ENCODE results near the gene SEMA4C.

SEMA4C gene

GRCh38 chr2:96881349-96882195 lies 11.7 kb upstream of the SEMA4C start:
- DNase-seq = no peak

- no peak for DNase-seq
These were observed 11.0 kb upstream of the SEMA4C start for GRCh38 chr2:96880891-96881273.

- no peak for DNase-seq
These were observed 9.7 kb upstream of the SEMA4C start for GRCh38 chr2:96879545-96880040.

GRCh38 chr2:96878796-96879544 lies 9.1 kb upstream of the SEMA4C start:
- DNase-seq = no peak

GRCh38 chr2:96878171-96878570 lies 8.3 kb upstream of the SEMA4C start:
- no peak for DNase-seq

GRCh38 chr2:96877631-96878092 lies 7.8 kb upstream of the SEMA4C start:
- DNase-seq = no peak

GRCh38 chr2:96877042-96877451 lies 7.2 kb upstream of the SEMA4C start:
- DNase-seq = no peak

GRCh38 chr2:96876269-96877041 lies 6.6 kb upstream of the SEMA4C start:
- no peak for DNase-seq

- peak in 4 of 51 donors; percentile 14 to 44 (median 32) for DNase-seq
These were observed 5.8 kb upstream of the SEMA4C start for GRCh38 chr2:96875498-96876268.

- DNase-seq = peak in 4 of 51 donors; percentile 19 to 36 (median 30)
These were observed 4.4 kb upstream of the SEMA4C start for GRCh38 chr2:96874198-96874831.

- peak in 13 of 51 donors; percentile 26 to 51 (median 35) for DNase-seq
These were observed 3.8 kb upstream of the SEMA4C start for GRCh38 chr2:96873651-96874096.

GRCh38 chr2:96872591-96873349 lies 2.9 kb upstream of the SEMA4C start:
- DNase-seq = no peak

GRCh38 chr2:96870626-96871255 lies 861 bp upstream of the SEMA4C start:
- peak in 18 of 51 donors; percentile 35 to 79 (median 55) for DNase-seq

GRCh38 chr2:96869281-96869821 lies 529 bp downstream of the SEMA4C start:
- DNase-seq = peak in 38 of 51 donors; percentile 39 to 86 (median 73)

- DNase-seq = peak in 44 of 51 donors; percentile 36 to 87 (median 71)
These were observed 1.2 kb downstream of the SEMA4C start for GRCh38 chr2:96868555-96869280.

- peak in 3 of 51 donors; percentile 30 to 62 (median 59) for DNase-seq
These were observed 1.9 kb downstream of the SEMA4C start for GRCh38 chr2:96867756-96868554.
